ENCODE measurements around the gene S100A5. TPM values are rescaled to one million over a fixed set of nuclear protein-coding genes. Genes with fewer than 3 reads are reported as not detected.

S100A5 gene
- polyA plus RNA-seq, 4 donors: 0.18 TPM; not detected in 3

DNA sequence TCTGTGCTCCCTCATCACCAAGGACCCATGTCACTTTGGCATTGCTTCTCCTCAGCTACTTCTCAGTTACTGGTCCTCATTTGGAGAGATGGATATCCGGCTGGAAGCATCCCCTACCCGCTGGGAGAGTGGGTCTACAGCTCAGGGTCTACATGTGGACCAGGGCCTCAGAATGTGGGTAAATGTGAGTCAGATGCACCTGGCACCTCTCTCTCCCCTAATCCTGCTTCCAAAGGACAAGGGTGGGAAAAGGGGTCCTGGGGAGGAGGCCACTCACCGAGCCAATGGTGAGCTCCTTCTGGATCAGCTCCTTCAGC lies 5.9 kb downstream of the S100A5 start:
- Histone ChIP-seq H3K4me3 (ENCODE audit: low read depth in 1 of 3, low read length in 3 of 3) (peak overlapping the region; percentile 64 to 83 (median 64)), H3K27me3 (ENCODE audit: control insufficient read depth in 3 of 3, insufficient read depth in 3 of 3, low read length in 3 of 3) (no peaks in the 10 kb centered on the region), H3K9me3 (ENCODE audit: control insufficient read depth in 2 of 2, insufficient read depth in 1 of 2, low read depth in 1 of 2, low read length in 1 of 2) (no peaks in the 10 kb centered on the region), H3K4me1 (ENCODE audit: control insufficient read depth in 3 of 3, insufficient read depth in 2 of 3, low read depth in 1 of 3, low read length in 2 of 3) (peaks cover 0 to 50% (median 11%) of the 10 kb centered on the region in 3 donors), H3K27ac (ENCODE audit: low read depth in 1 of 3, low read length in 2 of 3) (peak overlapping the region; percentile 96 to 98 (median 98)), H3K36me3 (ENCODE audit: control insufficient read depth in 3 of 3, insufficient read depth in 2 of 3, low read depth in 1 of 3, low read length in 3 of 3) (peaks cover 0 to 7% (median 0%) of the 10 kb centered on the region in 3 donors)
- 81 to 92% (median 85%) methylated on average over 3 of the region's 3 CpGs for WGBS, 3 donors
- no peak for DNase-seq
- no peak for FAIRE-seq

DNA sequence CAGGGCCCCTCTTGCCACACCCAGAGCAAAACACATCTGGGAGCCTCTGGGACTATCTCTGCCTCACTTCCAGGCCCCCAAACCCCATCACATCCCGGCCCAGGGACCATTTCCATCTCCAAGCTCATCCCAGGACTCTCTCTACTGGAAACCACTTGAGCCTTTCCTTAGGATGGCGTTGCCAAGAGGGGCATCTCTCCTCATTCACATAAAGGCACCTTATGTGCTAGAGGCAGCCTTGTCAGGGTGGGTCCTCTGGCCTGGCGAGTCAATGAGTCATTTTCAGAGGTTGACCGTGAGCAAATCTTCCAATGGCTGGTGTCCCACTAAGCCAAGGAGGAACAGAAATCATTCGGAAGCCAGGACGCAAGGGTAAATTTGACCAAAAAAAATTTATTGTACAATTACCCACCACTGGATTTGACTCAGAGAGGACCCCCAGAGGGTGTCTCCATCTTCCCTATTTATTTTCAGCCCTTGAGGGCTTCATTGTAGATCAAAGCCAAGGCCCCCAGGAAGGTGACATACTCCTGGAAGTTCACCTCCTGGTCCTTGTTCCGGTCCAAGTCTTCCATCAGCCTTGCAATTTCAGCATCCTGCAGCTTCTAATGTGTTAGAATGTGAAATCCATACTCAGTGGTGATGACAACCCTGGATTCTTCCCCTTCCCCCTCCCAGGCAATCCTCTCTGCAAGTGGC lies 6.4 kb downstream of the S100A5 start:
- Histone ChIP-seq H3K27ac (ENCODE audit: low read depth in 1 of 3, low read length in 2 of 3) (peak overlapping the region; percentile 96 to 98 (median 98)), H3K4me3 (ENCODE audit: low read depth in 1 of 3, low read length in 3 of 3) (peak overlapping the region; percentile 64 to 83 (median 64)), H3K4me1 (ENCODE audit: control insufficient read depth in 3 of 3, insufficient read depth in 2 of 3, low read depth in 1 of 3, low read length in 2 of 3) (peaks cover 0 to 50% (median 11%) of the 10 kb centered on the region in 3 donors), H3K9me3 (ENCODE audit: control insufficient read depth in 2 of 2, insufficient read depth in 1 of 2, low read depth in 1 of 2, low read length in 1 of 2) (no peaks in the 10 kb centered on the region), H3K36me3 (ENCODE audit: control insufficient read depth in 3 of 3, insufficient read depth in 2 of 3, low read depth in 1 of 3, low read length in 3 of 3) (peaks cover 0 to 7% (median 0%) of the 10 kb centered on the region in 3 donors), H3K27me3 (ENCODE audit: control insufficient read depth in 3 of 3, insufficient read depth in 3 of 3, low read length in 3 of 3) (no peaks in the 10 kb centered on the region)
- FAIRE-seq (no peak), DNase-seq (no peak)
- 73 to 83% (median 78%) methylated on average over 7 of the region's 7 CpGs for WGBS, 3 donors

DNA sequence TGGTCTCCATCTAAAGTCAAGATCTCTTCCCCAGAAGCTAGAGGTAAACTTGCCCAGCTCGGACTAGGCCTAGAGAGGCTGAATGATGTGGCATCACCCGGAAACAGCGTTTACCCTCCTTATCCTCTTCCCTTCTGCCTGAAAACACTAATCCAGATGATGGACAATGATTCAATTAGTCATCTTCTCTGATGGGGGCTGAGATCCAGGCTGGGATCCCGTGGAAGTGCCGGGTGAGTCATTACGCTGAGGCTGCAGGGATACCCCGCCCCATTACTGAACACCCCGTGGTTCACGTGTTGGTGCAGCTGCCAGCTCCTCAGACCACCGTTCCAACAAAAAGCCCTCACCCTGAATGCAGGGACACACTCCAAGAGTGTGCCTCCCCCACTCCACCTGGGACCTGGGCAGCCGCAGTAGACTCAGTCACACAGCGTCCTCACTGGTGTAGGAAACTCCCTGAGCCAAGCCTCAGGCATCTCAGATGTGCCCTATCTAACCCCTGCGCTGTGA lies 7.0 kb downstream of the S100A5 start:
- peak overlapping the region; percentile 96 to 98 (median 98) for H3K27ac ChIP-seq (ENCODE audit: low read depth in 1 of 3, low read length in 2 of 3)
- no peaks in the 10 kb centered on the region for H3K27me3 ChIP-seq (ENCODE audit: control insufficient read depth in 3 of 3, insufficient read depth in 3 of 3, low read length in 3 of 3)
- H3K4me3 ChIP-seq (ENCODE audit: low read depth in 1 of 3, low read length in 3 of 3): peak overlapping the region in 2 of 3 donors; percentile 37 to 64
- DNase-seq: peak; percentile 54 to 61
- peaks cover 0 to 7% (median 0%) of the 10 kb centered on the region in 3 donors for H3K36me3 ChIP-seq (ENCODE audit: control insufficient read depth in 3 of 3, insufficient read depth in 2 of 3, low read depth in 1 of 3, low read length in 3 of 3)
- FAIRE-seq: no peak
- peaks cover 0 to 49% (median 11%) of the 10 kb centered on the region in 3 donors for H3K4me1 ChIP-seq (ENCODE audit: control insufficient read depth in 3 of 3, insufficient read depth in 2 of 3, low read depth in 1 of 3, low read length in 2 of 3)
- WGBS, 3 donors: 27 to 43% (median 29%) methylated on average over 13 of the region's 13 CpGs
- H3K9me3 ChIP-seq (ENCODE audit: control insufficient read depth in 2 of 2, insufficient read depth in 1 of 2, low read depth in 1 of 2, low read length in 1 of 2): no peaks in the 10 kb centered on the region

DNA sequence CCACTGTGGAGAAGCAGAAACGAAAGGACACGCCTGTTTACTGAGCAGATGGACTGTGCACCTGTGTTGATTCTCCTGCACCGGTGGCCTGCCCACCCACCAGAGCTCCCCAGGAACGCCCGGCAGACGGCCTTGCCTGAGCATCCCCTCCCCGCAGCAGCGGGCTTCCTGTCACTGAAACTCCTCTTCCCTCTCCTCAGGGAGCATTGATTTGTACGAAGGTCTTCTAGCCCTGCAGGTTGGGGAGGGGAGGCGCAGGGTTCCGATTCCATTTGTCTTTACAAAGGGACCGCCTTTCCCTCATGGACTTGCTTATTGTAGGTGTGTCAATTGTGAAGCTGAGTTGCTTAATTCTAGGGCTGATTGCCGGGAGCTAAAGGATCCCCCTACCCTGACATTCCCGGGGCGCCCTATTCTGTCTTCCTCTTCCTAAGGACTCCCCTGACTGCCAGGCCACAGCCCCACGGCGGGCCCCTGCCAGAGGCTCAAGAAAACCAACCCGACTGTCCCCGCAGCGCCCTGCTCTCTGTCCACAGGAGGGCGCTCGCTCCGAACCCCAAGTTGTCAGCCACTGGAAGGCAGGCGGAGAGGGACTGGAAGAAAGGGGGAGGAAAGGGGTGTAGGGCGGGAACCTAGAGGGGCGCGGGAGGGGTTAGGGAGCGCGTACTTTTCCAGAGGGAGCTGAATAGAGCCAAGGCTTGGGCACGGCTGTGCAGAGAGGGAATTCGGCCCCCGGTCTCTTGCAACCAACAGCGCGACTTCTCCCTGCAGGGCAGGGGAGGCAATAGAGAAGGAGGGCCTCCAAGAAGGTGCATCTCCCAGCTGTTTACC lies 7.8 kb downstream of the S100A5 start:
- WGBS, 3 donors: 4 to 18% (median 10%) methylated on average over 34 of the region's 34 CpGs
- Histone ChIP-seq H3K4me3 (ENCODE audit: low read depth in 1 of 3, low read length in 3 of 3) (peak overlapping the region in 2 of 3 donors; percentile 37 to 64), H3K9me3 (ENCODE audit: control insufficient read depth in 2 of 2, insufficient read depth in 1 of 2, low read depth in 1 of 2, low read length in 1 of 2) (no peaks in the 10 kb centered on the region)

DNA sequence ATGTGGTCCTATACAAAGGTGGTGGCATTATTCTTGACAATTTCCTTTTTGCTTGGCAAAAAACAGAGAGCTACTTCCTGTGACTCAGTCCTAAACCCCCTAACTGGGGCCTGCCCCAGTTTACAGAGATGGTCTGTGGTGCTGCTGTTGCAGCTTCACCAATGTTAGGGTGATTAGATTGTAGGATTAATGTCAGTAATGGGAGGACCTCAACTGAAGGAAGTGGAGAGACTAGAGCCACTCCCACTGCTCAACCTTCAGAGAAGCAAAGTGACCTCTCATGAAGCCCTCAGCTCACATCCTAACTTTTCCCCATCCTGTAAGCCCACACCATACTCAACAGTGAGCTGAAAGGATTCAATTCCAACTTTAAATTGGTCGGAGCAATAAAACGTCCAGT lies 8.6 kb downstream of the S100A5 start:
- 14 to 46% (median 19%) methylated on average over 2 of the region's 2 CpGs for WGBS, 3 donors
- Histone ChIP-seq H3K4me3 (ENCODE audit: low read depth in 1 of 3, low read length in 3 of 3) (peak overlapping the region in 1 of 3 donors; percentile 37), H3K36me3 (ENCODE audit: control insufficient read depth in 3 of 3, insufficient read depth in 2 of 3, low read depth in 1 of 3, low read length in 3 of 3) (peaks cover 0 to 7% (median 0%) of the 10 kb centered on the region in 3 donors), H3K9me3 (ENCODE audit: control insufficient read depth in 2 of 2, insufficient read depth in 1 of 2, low read depth in 1 of 2, low read length in 1 of 2) (no peaks in the 10 kb centered on the region), H3K27ac (ENCODE audit: low read depth in 1 of 3, low read length in 2 of 3) (peak overlapping the region; percentile 96 to 98 (median 98)), H3K4me1 (ENCODE audit: control insufficient read depth in 3 of 3, insufficient read depth in 2 of 3, low read depth in 1 of 3, low read length in 2 of 3) (peaks cover 0 to 41% (median 11%) of the 10 kb centered on the region in 3 donors), H3K27me3 (ENCODE audit: control insufficient read depth in 3 of 3, insufficient read depth in 3 of 3, low read length in 3 of 3) (no peaks in the 10 kb centered on the region)
- DNase-seq: peak; percentile 65 to 76
- no peak for FAIRE-seq

More for the DNA sequence above, 7.8 kb downstream of the S100A5 start:
- peak overlapping the region; percentile 96 to 98 (median 98) for H3K27ac ChIP-seq (ENCODE audit: low read depth in 1 of 3, low read length in 2 of 3)
- peak; percentile 94 to 96 for DNase-seq
- peaks cover 0 to 7% (median 0%) of the 10 kb centered on the region in 3 donors for H3K36me3 ChIP-seq (ENCODE audit: control insufficient read depth in 3 of 3, insufficient read depth in 2 of 3, low read depth in 1 of 3, low read length in 3 of 3)
- no peaks in the 10 kb centered on the region for H3K27me3 ChIP-seq (ENCODE audit: control insufficient read depth in 3 of 3, insufficient read depth in 3 of 3, low read length in 3 of 3)
- H3K4me1 ChIP-seq (ENCODE audit: control insufficient read depth in 3 of 3, insufficient read depth in 2 of 3, low read depth in 1 of 3, low read length in 2 of 3): peaks cover 0 to 43% (median 11%) of the 10 kb centered on the region in 3 donors
- no peak for FAIRE-seq

DNA sequence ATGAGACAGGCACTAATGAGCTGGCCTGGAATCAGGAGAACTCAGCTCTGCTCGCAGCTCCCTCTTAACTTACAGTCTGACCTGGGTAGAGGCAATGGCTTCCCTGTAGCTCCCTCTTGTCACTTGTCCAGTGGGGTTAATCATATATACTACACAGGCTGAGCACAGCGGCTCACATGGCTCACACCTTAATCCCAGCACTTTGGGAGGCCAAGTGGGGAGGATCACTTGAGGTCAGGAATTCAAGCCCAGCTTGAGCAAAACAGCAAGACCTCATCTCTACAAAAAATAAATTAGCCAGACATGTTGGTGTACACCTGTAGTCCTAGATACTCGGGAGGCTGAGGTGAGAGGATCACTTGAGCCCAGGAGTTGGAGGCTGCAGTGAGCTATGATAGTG lies 9.1 kb downstream of the S100A5 start:
- no peaks in the 10 kb centered on the region for H3K27me3 ChIP-seq (ENCODE audit: control insufficient read depth in 3 of 3, insufficient read depth in 3 of 3, low read length in 3 of 3)
- FAIRE-seq (no peak), DNase-seq (no peak)
- no peaks in the 10 kb centered on the region for H3K9me3 ChIP-seq (ENCODE audit: control insufficient read depth in 2 of 2, insufficient read depth in 1 of 2, low read depth in 1 of 2, low read length in 1 of 2)
- no peak overlapping the region for H3K4me3 ChIP-seq (ENCODE audit: low read depth in 1 of 3, low read length in 3 of 3)
- H3K36me3 ChIP-seq (ENCODE audit: control insufficient read depth in 3 of 3, insufficient read depth in 2 of 3, low read depth in 1 of 3, low read length in 3 of 3): peaks cover 0 to 7% (median 0%) of the 10 kb centered on the region in 3 donors
- H3K27ac ChIP-seq (ENCODE audit: low read depth in 1 of 3, low read length in 2 of 3): peak overlapping the region; percentile 96 to 98 (median 98)
- peaks cover 0 to 37% (median 11%) of the 10 kb centered on the region in 3 donors for H3K4me1 ChIP-seq (ENCODE audit: control insufficient read depth in 3 of 3, insufficient read depth in 2 of 3, low read depth in 1 of 3, low read length in 2 of 3)
- WGBS, 3 donors: 83 to 92% (median 91%) methylated on average over 3 of the region's 3 CpGs

- Histone ChIP-seq H3K27me3 (ENCODE audit: control insufficient read depth in 3 of 3, insufficient read depth in 3 of 3, low read length in 3 of 3) (no peaks in the 10 kb centered on the region), H3K9me3 (ENCODE audit: control insufficient read depth in 2 of 2, insufficient read depth in 1 of 2, low read depth in 1 of 2, low read length in 1 of 2) (no peaks in the 10 kb centered on the region), H3K27ac (ENCODE audit: low read depth in 1 of 3, low read length in 2 of 3) (no peak overlapping the region), H3K36me3 (ENCODE audit: control insufficient read depth in 3 of 3, insufficient read depth in 2 of 3, low read depth in 1 of 3, low read length in 3 of 3) (no peaks in the 10 kb centered on the region), H3K4me3 (ENCODE audit: low read depth in 1 of 3, low read length in 3 of 3) (no peak overlapping the region), H3K4me1 (ENCODE audit: control insufficient read depth in 3 of 3, insufficient read depth in 2 of 3, low read depth in 1 of 3, low read length in 2 of 3) (peaks cover 0 to 19% (median 3%) of the 10 kb centered on the region in 3 donors)
- 91 to 95% (median 94%) methylated on average over 5 of the region's 5 CpGs for whole genome bisulfite sequencing, 3 donors
- DNase-seq: no peak
- no peak for FAIRE-seq
These were observed 13.1 kb downstream of the S100A5 start for GRCh38 chr1:153527683-153528040.

GRCh38 chr1:153527023-153527682 lies 13.6 kb downstream of the S100A5 start:
- FAIRE-seq (no peak), DNase-seq (no peak)
- H3K27ac ChIP-seq (ENCODE audit: low read depth in 1 of 3, low read length in 2 of 3): no peak overlapping the region

More at GRCh38 chr1:153527023-153527682, 13.6 kb downstream of the S100A5 start:
- Histone ChIP-seq H3K4me1 (ENCODE audit: control insufficient read depth in 3 of 3, insufficient read depth in 2 of 3, low read depth in 1 of 3, low read length in 2 of 3) (peaks cover 0 to 15% (median 3%) of the 10 kb centered on the region in 3 donors), H3K9me3 (ENCODE audit: control insufficient read depth in 2 of 2, insufficient read depth in 1 of 2, low read depth in 1 of 2, low read length in 1 of 2) (no peaks in the 10 kb centered on the region), H3K27me3 (ENCODE audit: control insufficient read depth in 3 of 3, insufficient read depth in 3 of 3, low read length in 3 of 3) (no peaks in the 10 kb centered on the region), H3K4me3 (ENCODE audit: low read depth in 1 of 3, low read length in 3 of 3) (no peak overlapping the region), H3K36me3 (ENCODE audit: control insufficient read depth in 3 of 3, insufficient read depth in 2 of 3, low read depth in 1 of 3, low read length in 3 of 3) (no peaks in the 10 kb centered on the region)
- 89 to 90% (median 90%) methylated on average over 8 of the region's 8 CpGs for WGBS, 3 donors
